HG02678 (cell line): ENCODE results near the gene FRMD8.

Experiments used
- ATAC-seq: cut with Tn5 transposase; IDR thresholded peaks from one replicate; pipeline ENCODE4 v1.9.1; 2021; ENCODE audit warnings: mild to moderate bottlenecking, moderate library complexity; ENCODE audit not compliant: unreplicated experiment

The FRMD8 gene

GRCh38 chr11:65386307-65387140, at the start of gene FRMD8:
Gene FRMD8, plus strand, starts transcription at chr11:65386637. Its CDS starts 400 bp downstream, at chr11:65387037.
- ATAC-seq, result peak; percentile 57

- no peak for ATAC-seq
These were observed 47.8 kb upstream of the FRMD8 start for GRCh38 chr11:65338676-65339075.

- no peak for ATAC-seq
These were observed 46.2 kb upstream of the FRMD8 start for GRCh38 chr11:65340226-65340625.

- no peak for ATAC-seq
These were observed 44.6 kb upstream of the FRMD8 start for GRCh38 chr11:65341856-65342255.

- no peak for ATAC-seq
These were observed 34.9 kb upstream of the FRMD8 start for GRCh38 chr11:65351511-65351910.

GRCh38 chr11:65352783-65353182, 33.7 kb upstream of the FRMD8 start:
- ATAC-seq, result no peak

GRCh38 chr11:65353376-65353775, 33.1 kb upstream of the FRMD8 start:
- ATAC-seq, result no peak

GRCh38 chr11:65353900-65354264, 32.6 kb upstream of the FRMD8 start:
- no peak for ATAC-seq

GRCh38 chr11:65354265-65355012, 32.0 kb upstream of the FRMD8 start, which contains the start of gene TIGD3:
Gene TIGD3, plus strand, starts transcription at chr11:65354751. Its CDS starts 1,058 bp downstream, at chr11:65355809.
- peak; percentile 89 for ATAC-seq

- peak; percentile 21 for ATAC-seq
These were observed 31.2 kb upstream of the FRMD8 start for GRCh38 chr11:65355013-65355775.

GRCh38 chr11:65355776-65356393, 30.6 kb upstream of the FRMD8 start:
- ATAC-seq, result no peak

- ATAC-seq, result no peak
These were observed 30.0 kb upstream of the FRMD8 start for GRCh38 chr11:65356394-65356972.

GRCh38 chr11:65357856-65358356, 28.5 kb upstream of the FRMD8 start:
- no peak for ATAC-seq

- peak; percentile 51 for ATAC-seq
These were observed 24.0 kb upstream of the FRMD8 start for GRCh38 chr11:65362320-65362931.

- no peak for ATAC-seq
These were observed 23.5 kb upstream of the FRMD8 start for GRCh38 chr11:65362966-65363365.

- ATAC-seq, result no peak
These were observed 22.7 kb upstream of the FRMD8 start for GRCh38 chr11:65363770-65364169.

- ATAC-seq, result peak; percentile 41
These were observed 20.1 kb upstream of the FRMD8 start for GRCh38 chr11:65366340-65366773.

GRCh38 chr11:65370659-65371049, 15.8 kb upstream of the FRMD8 start:
- ATAC-seq, result no peak

- no peak for ATAC-seq
These were observed 12.4 kb upstream of the FRMD8 start for GRCh38 chr11:65373839-65374580.
